Measurements from ENCODE around the gene KRTAP10-7.
"Not testable (repeated sequence)": the region's sequence is repeated elsewhere in the genome, so short reads cannot be mapped to it uniquely, and the experiment has no call there.

DNA sequence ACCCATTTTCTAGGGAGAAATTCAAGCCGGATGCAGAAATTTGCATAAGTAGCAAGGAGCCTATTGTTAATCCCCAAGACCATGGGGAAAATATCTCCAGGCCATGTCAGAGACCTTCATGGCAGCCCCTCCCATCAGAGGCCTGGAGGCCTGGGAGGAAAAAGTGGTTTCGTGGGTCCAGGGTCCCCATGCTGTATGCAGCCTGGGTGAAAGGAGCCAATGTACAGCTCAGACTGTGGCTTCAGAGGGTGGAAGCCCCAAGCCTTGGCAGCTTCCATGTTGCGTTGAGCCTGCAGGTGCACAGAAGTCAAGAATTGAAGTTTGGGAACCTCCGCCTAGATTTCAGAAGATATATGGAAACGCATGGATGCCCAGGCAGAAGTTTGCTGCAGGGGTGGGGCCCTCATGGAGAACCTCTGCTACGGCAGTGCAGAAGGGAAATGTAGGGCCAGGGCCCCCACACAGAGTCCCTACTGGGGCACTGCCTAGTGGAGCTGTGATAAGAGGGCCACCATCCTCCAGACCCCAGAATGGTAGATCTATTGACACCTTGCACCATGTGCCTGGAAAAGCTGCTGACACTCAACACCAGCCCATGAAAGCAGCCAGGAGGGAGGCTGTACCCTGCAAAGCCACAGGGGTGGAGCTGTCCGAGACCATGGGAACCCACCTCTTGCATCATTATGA is 9.9 kb downstream of the KRTAP10-7 start:
- TF ChIP-seq, protein P1, sequence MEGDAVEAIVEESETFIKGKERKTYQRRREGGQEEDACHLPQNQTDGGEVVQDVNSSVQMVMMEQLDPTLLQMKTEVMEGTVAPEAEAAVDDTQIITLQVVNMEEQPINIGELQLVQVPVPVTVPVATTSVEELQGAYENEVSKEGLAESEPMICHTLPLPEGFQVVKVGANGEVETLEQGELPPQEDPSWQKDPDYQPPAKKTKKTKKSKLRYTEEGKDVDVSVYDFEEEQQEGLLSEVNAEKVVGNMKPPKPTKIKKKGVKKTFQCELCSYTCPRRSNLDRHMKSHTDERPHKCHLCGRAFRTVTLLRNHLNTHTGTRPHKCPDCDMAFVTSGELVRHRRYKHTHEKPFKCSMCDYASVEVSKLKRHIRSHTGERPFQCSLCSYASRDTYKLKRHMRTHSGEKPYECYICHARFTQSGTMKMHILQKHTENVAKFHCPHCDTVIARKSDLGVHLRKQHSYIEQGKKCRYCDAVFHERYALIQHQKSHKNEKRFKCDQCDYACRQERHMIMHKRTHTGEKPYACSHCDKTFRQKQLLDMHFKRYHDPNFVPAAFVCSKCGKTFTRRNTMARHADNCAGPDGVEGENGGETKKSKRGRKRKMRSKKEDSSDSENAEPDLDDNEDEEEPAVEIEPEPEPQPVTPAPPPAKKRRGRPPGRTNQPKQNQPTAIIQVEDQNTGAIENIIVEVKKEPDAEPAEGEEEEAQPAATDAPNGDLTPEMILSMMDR (IDR thresholded peaks at IDR 0.05) = not testable (repeated sequence)
- TF ChIP-seq POLR2A (IDR thresholded peaks at IDR 0.05) = not testable (repeated sequence)
